GM19395 (cell line): Measurements from ENCODE around the gene ASTN2.

Source experiments
- ATAC-seq: cut with Tn5 transposase; IDR thresholded peaks from one replicate; pipeline ENCODE4 v1.9.1; 2021; ENCODE audit warnings: mild to moderate bottlenecking, moderate library complexity; ENCODE audit not compliant: unreplicated experiment

The ASTN2 gene

DNA sequence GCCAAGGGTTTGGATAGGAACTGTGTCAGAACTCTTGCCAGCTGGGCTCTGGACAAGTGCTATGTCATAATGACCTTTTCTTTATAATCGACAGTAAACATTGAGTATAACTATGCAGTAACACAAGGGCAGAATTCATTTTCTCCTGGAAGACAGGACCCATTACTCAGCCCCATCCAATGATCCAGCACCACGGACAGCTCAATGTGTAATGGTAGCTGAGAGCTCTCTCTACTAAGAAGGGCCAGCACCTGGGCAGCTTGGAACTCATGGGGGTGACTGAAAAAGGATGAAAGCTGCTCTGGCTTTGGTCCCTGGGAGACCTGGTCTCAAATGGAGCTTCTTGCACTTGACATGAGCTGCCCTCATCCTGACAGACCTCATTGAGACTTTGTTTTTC, 380.0 kb downstream of the ASTN2 start:
- ATAC-seq: no peak

DNA sequence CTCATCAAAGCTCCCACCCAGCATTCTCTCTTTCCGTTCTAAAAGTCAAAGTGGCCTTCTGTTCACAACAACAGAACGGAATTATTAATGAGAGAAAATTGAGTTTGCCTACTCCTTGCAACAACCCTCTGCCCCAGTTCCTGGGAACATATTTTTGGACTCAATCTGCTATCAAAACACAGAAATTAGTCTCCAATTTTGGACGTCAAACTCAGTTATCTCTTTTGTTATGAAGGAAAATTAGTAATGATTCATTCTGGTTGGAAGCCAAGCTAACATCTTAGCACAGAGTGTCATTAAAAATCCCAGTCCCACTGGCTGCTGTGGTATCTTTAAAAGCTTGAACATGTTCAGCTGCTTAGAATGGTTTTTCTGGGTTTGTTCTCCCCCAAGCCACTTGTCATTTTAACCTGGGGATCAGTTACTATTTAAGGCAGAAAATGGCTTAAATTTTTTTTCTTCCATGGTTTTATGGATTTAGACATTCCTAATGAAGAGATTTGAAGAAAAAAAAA, 384.5 kb downstream of the ASTN2 start:
- no peak for ATAC-seq

DNA sequence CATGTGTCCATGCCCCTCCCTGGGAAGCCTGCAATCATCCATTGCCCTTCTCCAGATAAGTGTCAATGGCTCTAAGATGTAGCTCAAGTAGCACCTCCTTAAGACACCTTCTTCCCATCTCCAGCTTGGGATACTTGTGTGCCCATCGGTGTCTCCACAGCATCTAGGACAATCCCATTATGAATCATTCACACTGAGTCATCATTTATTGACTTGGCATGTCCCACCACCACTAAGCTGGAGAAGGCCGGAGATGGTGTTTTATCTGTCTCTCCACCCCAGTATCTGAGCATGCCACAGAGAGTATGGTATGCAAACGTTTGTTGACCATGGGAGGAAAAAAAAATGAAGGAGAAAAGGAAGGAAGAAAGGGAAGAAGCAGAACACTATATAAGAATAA, 385.5 kb downstream of the ASTN2 start:
- no peak for ATAC-seq

DNA sequence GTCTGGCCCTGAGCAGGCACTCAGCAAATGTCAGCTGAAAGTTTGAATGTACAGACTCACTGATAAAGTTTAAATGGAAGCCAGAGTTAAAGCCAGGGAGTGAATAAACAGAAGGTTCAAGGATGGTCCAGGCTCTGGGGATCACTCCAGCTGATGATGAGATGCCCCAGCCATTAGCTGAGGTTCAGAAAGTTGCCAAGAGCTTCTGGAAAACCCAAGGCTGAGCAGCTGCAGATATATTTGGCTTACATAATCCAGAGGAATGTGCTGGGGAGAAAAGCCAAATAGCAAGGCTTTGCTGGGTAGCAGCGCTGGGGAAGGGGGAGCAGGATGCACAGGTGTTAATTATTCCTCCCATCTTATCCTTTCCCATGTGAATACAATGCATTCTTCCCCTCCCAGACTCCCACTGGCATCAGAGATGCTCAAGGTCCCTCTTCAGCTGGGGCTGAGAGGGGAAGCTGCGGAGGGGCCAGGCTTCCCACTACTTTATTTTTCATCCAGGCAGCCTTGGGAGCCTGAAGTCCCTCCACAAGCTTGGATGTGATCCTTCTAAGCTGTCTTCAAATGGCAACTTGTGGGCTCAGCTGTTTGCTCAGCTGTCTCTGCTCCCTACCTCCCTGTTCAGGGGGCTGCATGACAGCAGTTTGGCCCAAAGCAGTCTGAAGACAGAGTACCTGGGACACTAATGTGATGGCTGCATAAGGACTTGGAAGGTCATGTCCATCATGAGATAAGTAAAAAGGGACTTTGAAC, 386.6 kb downstream of the ASTN2 start:
- no peak for ATAC-seq

DNA sequence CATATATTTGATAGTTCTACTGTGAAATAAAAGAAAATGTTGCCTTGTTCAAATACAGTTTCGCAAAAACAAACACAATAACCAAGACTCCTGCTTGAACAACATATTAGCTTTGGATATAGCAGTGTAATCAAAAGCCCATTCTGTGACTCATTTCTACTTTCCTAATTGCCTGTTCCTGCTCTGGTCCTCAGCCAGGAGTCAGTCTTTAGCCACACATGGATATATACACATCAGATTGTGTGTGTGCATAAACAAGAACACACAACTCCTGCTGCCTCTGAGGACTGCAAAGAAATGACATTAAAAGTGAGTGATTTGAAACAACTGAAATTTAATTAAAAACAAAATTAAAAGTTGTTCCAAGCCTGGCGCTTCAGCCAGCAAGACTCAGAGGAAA, 393.0 kb downstream of the ASTN2 start:
- ATAC-seq: no peak

DNA sequence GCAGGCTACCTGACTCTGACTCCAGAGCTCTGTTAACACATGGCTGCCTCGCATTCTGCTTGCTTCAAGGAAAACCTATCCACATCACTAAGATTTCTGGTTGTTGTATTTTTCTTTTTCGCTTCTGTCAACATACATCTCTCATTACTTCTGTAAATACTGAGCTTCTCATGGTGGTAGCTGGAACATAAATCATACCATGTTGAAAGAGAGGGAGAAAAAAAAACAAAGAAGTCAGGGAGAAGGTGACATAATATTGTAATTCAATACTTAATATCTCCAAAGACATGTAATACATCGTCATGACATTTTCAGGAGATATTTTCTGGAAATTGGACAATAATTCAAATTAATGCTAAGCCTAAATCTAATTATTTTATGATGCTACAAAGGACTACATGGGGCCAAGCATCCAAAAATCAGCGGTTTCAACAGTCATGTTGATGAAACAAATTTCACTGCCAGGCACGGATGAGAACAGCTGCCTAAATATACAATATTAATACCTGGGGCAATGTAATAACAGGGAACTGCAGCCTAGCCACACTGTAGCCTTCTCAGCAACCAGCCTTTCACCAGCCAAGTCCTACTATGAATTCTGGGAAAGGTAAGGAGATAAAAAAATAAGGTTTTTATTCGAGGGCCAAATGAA, 395.8 kb downstream of the ASTN2 start:
- no peak for ATAC-seq

DNA sequence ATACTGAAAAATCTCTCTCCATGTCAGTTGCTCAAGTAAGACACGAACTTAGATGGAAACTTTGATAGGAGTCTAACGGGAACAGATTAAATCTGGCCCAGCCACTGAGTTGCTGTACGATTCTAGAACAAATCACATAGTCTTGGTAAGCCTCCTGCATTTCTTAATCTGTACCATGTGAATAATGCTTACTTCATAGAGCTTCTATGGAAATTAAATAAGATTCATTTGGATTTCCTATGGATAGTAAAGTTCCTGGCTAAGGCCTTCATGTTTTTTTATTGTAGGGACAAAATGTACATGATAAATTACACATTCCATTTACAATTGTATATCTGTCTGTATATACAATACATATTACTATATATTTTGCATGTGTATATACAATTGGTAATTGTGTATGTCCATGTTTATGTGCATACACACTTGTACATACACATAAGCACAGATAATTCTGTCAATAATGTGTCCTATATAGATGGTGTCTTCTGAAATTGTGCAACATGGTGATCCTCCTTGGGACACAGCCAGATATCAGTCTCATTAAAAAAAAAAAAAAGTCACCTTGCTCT, 397.4 kb downstream of the ASTN2 start:
- ATAC-seq: no peak

DNA sequence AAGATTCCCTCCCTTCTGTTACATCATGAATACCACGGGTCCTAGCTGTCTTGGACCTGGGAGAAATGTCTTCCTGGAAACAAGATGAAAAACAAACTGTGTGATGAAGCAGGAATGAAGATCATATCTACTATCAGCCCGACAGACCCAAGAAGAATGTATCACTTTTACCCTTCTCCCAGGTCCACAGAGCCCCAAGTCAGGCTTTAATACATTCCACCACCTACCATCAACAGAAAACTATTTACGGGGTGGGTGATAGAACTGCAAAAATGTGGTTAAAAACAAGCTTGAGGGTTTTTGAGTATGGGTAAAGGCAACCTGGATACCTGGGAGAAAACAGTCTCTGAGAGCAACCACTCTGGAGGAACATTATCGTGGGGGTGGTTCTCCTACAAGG, 400.8 kb downstream of the ASTN2 start:
- no peak for ATAC-seq

DNA sequence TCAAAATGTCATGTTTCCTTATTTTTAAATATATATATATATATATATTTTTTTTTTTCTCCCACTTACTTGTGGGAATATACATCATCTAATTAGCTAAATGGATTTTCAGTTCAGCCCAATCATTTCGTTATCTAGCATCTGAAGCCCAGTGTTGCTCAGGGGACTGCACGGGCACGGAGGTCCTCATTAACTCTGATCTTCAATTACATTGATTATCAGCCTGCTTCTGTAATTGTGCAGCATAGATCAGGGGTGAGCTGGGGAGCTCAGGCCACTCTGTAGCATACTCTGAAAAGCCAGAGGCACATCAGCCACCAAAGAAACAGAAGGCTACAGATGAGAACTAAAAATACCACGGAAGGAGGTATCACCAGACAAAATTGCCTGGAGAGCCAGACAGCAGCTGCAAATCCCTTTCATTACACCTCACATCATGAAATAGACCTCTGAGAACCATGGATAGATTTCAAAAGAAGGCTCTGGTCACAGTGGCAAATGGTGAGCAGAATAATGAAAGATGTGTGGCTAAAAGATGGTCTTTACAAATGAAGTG, 401.3 kb downstream of the ASTN2 start:
- no peak for ATAC-seq

DNA sequence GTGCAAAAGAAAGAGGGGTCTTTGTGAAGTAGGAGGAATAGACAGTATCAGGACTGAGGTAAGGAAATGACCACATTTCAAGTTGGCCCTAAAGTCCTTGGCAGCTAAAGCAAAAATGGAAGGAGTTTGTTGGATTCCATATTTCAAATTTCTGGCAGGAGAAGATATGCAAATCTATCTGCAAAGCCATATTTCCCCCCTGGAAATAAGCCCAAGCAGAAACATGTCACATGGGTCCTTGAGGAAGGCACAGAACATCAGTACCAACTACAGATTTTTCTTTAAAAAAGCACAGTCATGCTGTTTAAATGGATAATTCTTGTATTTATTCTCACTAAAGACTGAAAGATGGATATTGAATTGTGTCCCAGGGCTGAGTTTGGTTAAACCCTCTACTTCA, 404.8 kb downstream of the ASTN2 start:
- no peak for ATAC-seq

DNA sequence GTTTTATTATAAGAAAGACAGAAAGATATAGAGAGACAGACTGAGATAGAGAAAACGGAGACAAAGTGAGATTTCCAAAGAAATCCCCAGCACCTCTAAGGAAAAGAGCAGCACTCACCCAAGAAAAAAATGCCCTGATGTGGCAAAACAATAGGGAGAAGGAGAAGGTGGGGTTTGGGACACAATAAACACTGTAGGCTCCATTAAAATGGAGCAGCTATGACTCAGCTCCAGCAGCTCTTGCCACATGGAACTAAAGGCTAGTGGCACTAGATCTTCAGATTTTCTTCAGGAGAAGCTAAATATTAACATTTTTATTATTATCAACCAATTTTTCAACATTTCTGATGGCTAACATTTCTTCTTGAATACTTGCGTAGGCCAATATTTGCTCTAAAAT, 406.0 kb downstream of the ASTN2 start:
- ATAC-seq: no peak

DNA sequence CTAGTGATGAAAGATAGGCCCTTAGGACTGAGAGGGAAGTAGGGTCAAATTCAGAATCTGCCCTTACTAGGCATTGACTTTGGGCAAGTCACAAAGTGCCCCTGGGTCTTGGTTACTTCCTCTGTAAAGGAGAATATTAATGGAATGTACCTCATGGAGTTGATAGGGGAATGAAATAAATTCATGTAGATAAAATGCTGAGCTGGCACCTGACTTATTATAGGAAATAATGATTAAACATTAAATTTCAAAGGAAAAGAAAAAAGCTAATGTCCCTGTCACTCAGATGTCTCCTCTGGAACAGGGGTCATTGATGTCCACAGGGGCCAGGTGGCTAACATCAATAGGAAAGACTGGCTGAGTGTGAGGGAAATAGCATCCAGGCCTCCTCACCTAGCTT, 406.4 kb downstream of the ASTN2 start:
- ATAC-seq: no peak

DNA sequence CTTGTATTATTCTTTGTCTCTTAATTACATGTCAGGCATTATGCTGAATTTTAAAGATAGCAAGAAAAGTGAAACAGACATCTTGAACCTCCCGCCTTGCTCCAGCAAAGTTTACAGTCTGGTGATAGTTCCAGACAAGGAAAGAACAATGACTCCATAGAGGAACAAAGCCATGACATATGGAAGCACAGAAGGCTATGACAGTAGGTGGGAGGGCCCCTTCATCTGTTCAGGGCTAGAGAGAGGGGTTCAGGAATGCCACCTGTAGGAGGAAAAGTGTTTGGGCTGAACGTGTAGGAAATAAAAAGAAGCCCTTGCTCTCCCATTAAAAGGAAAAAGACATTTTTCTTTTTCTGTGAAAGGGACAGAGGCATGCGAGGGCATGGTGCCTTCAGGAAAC, 412.2 kb downstream of the ASTN2 start:
- ATAC-seq: no peak

DNA sequence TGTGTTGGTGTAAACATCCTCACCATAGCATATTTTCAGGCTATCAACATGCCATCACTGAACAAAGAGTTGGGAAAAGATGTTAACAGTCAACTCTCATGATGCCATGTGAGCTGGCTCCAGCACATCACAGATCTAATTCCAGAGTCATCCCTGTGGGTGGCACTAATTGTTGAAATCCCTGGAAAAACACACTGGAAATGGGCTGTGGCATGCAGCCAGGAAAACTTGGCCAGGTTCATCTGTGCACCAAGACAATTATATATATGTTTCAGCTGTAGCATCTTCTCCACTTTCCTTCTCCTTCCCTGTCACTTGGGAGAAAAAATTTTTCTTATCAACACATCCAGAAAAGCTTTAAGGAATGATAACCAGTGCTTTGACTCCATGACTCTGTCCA, 414.0 kb downstream of the ASTN2 start:
- ATAC-seq: no peak

DNA sequence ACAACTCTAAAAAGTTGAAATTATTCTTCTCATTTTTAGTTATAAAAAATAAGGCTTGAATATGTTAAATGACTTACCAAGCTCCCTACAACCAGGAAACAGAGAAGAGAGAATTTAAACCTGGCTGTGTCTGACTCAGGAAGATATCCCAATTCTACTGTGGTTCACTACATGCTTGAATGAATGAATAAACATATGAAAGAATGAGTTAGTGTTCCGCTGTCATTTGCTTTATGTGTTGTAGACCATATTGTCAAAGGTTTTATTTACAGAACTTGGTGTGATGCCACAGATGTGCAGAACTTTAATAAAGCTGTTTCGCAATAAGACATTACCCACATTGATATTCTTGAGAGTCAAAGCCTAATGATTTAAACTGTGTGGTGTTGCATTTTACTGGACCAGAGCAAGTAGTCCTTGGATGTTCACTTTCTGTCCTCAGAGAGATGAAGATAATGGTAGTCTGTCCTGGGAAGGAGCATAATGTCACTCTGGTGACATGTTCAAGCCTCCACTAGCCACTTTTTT, 414.6 kb downstream of the ASTN2 start:
- ATAC-seq: no peak

DNA sequence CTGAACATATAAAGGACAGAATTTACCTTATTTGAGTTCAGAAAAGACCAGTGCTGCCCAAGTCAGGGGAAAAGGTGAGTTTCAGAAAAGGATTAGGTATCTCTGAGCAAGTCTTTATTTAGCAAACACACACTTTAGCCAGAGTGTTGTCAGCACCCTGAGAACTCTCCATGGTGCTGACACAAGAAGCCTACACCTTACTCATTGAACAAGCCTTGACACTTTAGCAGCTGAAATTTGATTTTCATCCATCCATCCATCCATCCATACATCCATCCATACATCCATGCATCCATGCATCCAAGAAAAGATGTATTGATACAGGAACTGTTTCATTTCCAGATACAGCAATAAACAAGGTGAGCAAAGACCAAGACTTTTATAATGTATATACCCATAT, 416.6 kb downstream of the ASTN2 start:
- ATAC-seq: no peak

DNA sequence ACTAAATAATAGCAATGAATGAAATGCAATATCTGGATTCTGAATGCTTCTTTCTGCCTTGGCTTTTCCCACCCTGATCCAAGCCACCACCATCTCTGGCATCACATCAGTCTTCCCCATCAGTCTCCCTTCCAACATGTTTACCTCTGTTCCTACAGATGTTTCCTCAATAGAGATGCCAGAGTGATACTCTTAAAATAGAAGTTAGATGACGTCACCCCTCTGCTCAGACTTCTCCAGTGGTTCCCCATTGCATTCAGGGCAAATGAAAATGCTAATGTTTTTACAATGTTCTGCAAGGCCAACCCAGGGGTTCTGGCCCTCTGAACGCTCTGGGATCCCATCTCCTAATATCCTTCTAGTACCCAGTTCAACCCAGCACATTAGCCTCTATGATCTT, 422.0 kb downstream of the ASTN2 start:
- ATAC-seq: no peak

DNA sequence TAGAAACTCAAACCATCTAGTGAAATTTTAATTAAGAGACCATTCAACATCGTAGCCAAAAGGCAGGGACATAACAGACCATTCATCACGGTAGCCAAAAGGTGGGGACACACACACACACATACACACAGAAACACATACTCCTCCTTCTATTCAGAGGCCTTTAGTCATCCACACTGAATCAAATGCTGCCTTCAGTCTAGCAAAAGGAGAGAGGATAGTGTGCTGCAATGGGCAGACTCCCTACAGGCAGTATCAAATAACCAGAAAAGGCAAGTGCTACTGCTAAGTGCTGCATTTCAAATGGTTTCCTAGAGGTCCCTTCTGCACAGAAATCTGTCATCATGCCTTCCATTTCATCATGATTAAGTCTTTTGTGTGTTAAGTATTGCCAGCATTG, 423.8 kb downstream of the ASTN2 start:
- no peak for ATAC-seq

DNA sequence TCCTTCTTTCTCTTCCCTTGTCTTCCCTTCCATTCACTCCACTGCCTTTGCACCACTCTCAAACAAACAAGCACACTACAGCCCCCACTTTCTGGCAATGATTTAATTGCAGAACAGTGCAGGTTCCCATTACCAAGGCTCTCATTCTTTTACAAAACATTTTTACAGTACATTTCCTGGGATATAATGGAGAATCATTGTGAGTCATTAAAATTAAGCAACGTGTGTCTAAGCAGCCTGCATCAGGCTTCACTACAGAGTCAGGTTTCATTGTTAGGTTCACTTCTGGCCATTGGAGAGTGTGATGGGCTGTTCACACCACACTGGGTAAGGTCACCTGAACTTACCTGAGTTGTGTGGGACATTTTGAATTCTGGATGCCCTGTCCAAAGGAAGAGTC, 424.3 kb downstream of the ASTN2 start:
- no peak for ATAC-seq

DNA sequence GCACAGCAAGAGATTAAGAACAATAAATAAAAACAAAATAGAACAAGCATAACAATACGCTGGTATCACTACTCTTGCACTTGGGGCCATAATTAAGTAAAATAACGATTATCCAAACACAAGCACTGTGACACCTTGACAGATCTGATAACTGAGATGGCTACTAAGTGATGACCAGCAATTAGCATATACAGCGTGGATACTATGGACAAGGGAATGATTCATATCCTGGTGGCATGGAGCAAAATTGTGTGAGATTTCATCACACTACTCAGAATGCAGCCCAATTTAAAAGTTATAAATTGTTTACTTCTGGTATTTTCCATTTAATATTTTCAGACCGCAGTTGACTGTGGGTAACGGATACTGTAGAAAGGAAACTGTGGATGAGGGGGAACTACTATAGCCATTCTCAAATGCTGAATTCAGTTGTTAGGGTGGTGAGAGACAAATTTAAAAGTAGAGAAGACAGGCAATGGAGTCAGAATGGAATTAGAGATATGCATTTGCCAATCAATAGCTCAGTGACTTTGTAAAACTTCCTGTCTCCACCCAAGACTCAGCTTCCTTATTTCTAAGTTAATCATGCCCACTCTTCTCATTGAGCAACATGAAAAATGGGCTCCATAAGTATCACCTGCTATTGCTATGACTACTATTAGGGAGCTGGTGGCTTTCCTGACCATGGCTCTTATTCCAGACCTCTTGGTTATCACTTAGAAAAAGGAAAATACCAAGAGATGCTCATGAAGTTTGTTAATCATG, 427.0 kb downstream of the ASTN2 start:
- ATAC-seq: no peak

DNA sequence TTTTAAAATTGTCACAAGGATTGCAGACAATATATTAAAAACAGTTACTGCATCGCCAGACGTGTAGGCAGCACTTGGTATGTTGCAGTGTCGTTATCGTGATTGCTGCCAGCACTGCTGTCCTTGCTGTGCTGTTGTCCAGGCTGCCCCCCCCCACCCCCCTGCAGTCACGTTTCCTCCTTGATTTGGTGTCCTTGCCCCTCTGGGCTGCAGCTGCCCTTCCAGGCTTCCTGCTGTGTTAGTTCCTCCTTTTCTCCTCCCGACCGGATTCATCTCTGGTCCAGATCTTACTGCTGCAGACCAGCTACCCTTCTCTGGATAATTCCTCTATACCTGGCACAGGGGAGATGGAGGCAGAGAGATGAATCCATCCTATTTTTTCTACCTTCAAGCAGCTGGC, 428.8 kb downstream of the ASTN2 start:
- ATAC-seq: no peak
